Fibroblast of mammary gland (primary cell): ENCODE results near the gene COG5.
A peak's percentile ranks its signal among the peaks of the same experiment; 100 is the strongest.

Experiments used
- DNase-seq: peaks from one replicate; pipeline ENCODE4 v3.0.0-alpha.2; 2010; ENCODE audit warnings: low read depth
- H3K4me3 ChIP-seq: 2 replicates; pipeline ENCODE4 v1.5.1; 2011; ENCODE audit warnings: low read depth, mild to moderate bottlenecking, low read length, moderate library complexity; ENCODE audit not compliant: control insufficient read depth
- CTCF ChIP-seq: conservative IDR thresholded peaks from 2 replicates; pipeline ENCODE4 v1.5.1; 2011; ENCODE audit warnings: low read depth, low read length, inconsistent platforms; ENCODE audit not compliant: control insufficient read depth, insufficient read depth

The COG5 gene

GRCh38 chr7:107372298-107372697, 191.4 kb downstream of the COG5 start:
- H3K4me3 ChIP-seq: no peak overlapping the region
- TF ChIP-seq CTCF: no peak
- DNase-seq: peak; percentile 57

- DNase-seq: no peak
- TF ChIP-seq CTCF: no peak
- H3K4me3 ChIP-seq: no peak overlapping the region
Measured at GRCh38 chr7:107370816-107371215, 192.9 kb downstream of the COG5 start.

GRCh38 chr7:107364787-107365186, 198.9 kb downstream of the COG5 start:
- no peak for TF ChIP-seq CTCF
- no peak overlapping the region for H3K4me3 ChIP-seq
- no peak for DNase-seq

- TF ChIP-seq CTCF: no peak
- no peak overlapping the region for H3K4me3 ChIP-seq
- DNase-seq: no peak
Measured at GRCh38 chr7:107359520-107360316, 204.0 kb downstream of the COG5 start.

GRCh38 chr7:107355616-107356015, 208.1 kb downstream of the COG5 start:
- no peak overlapping the region for H3K4me3 ChIP-seq
- peak; percentile 6 for DNase-seq
- no peak for TF ChIP-seq CTCF

- no peak for TF ChIP-seq CTCF
- no peak overlapping the region for H3K4me3 ChIP-seq
- DNase-seq: no peak
Measured at GRCh38 chr7:107354640-107355039, 209.1 kb downstream of the COG5 start.
